SJSA1 (cell line): ENCODE results near the gene SNTG2. TPM values are rescaled to one million over a fixed set of nuclear protein-coding genes. Genes with fewer than 3 reads are reported as not detected.
"Not testable (repeated sequence)": the region's sequence is repeated elsewhere in the genome, so short reads cannot be mapped to it uniquely, and the experiment has no call there.

Source experiments
- DNase-seq, 2 experiments: peaks; one replicate each; pipeline ENCODE4 v3.0.0-alpha.2; 2015 to 2020; ENCODE audit warnings: low spot score in 2 of 2, low read depth in 1 of 2
- H3K27ac ChIP-seq: fragments of 250-450 bp; sonication (Bioruptor Pico); 2 replicates; pipeline ENCODE4 v1.5.1; 2020; ENCODE audit warnings: mild to moderate bottlenecking, moderate library complexity
- H3K27me3 ChIP-seq: fragments of 250-450 bp; sonication (Bioruptor Pico); replicated peaks from 2 replicates; pipeline ENCODE4 v1.5.1; 2020; ENCODE audit warnings: mild to moderate bottlenecking, moderate library complexity
- H3K36me3 ChIP-seq: fragments of 250-450 bp; sonication (Bioruptor Pico); 2 replicates; pipeline ENCODE4 v1.5.1; 2020; ENCODE audit warnings: mild to moderate bottlenecking
- H3K4me1 ChIP-seq: fragments of 250-450 bp; sonication (Bioruptor Pico); replicated peaks from 2 replicates; pipeline ENCODE4 v1.6.1; 2021; ENCODE audit warnings: mild to moderate bottlenecking
- H3K4me3 ChIP-seq: fragments of 250-450 bp; sonication (Bioruptor Pico); 2 replicates; pipeline ENCODE4 v1.5.1; 2020; ENCODE audit warnings: mild to moderate bottlenecking
- H3K9me3 ChIP-seq: fragments of 250-450 bp; sonication (Bioruptor Pico); replicated peaks from 2 replicates; pipeline ENCODE4 v1.5.1; 2020; ENCODE audit warnings: mild to moderate bottlenecking
- total RNA-seq: library from RNA; depleted of rRNA; stranded (reverse); fragments of >200 nt; shearing (Covaris generic); gene quantifications from 2 replicates; pipeline ENCODE4 v1.2.3, GENCODE V29; 2014

SNTG2 gene
- total RNA-seq, 1 experiment from 2014 or later = 8.7 TPM

GRCh38 chr2:1366546-1367134 is 416.0 kb downstream of the SNTG2 start:
- no peaks in the 10 kb centered on the region for H3K27me3 ChIP-seq
- no peaks in the 10 kb centered on the region for H3K36me3 ChIP-seq
- DNase-seq = no peak
- no peaks in the 10 kb centered on the region for H3K4me1 ChIP-seq
- H3K9me3 ChIP-seq = no peaks in the 10 kb centered on the region
- no peak overlapping the region for H3K27ac ChIP-seq
- H3K4me3 ChIP-seq = no peak overlapping the region

GRCh38 chr2:1367601-1368000 is 417.0 kb downstream of the SNTG2 start:
- Histone ChIP-seq H3K27ac (no peak overlapping the region), H3K4me1 (no peaks in the 10 kb centered on the region), H3K9me3 (no peaks in the 10 kb centered on the region), H3K4me3 (no peak overlapping the region), H3K27me3 (no peaks in the 10 kb centered on the region), H3K36me3 (no peaks in the 10 kb centered on the region)
- DNase-seq = no peak

- Histone ChIP-seq H3K27ac (no peak overlapping the region), H3K4me3 (no peak overlapping the region), H3K36me3 (no peaks in the 10 kb centered on the region), H3K4me1 (no peaks in the 10 kb centered on the region), H3K27me3 (no peaks in the 10 kb centered on the region), H3K9me3 (no peaks in the 10 kb centered on the region)
- no peak for DNase-seq
Measured at GRCh38 chr2:1369905-1370304, 419.3 kb downstream of the SNTG2 start.

GRCh38 chr2:1370461-1370860 is 419.8 kb downstream of the SNTG2 start:
- Histone ChIP-seq H3K36me3 (no peaks in the 10 kb centered on the region), H3K27me3 (no peaks in the 10 kb centered on the region), H3K9me3 (no peaks in the 10 kb centered on the region), H3K4me3 (no peak overlapping the region), H3K4me1 (no peaks in the 10 kb centered on the region), H3K27ac (no peak overlapping the region)
- no peak for DNase-seq

- no peaks in the 10 kb centered on the region for H3K36me3 ChIP-seq
- no peaks in the 10 kb centered on the region for H3K9me3 ChIP-seq
- H3K27me3 ChIP-seq = no peaks in the 10 kb centered on the region
- no peak for DNase-seq
- H3K27ac ChIP-seq = no peak overlapping the region
- H3K4me3 ChIP-seq = no peak overlapping the region
- no peaks in the 10 kb centered on the region for H3K4me1 ChIP-seq
Measured at GRCh38 chr2:1371082-1371481, 420.4 kb downstream of the SNTG2 start.

- Histone ChIP-seq H3K36me3 (no peaks in the 10 kb centered on the region), H3K4me3 (no peak overlapping the region), H3K27ac (no peak overlapping the region), H3K9me3 (no peaks in the 10 kb centered on the region), H3K4me1 (no peaks in the 10 kb centered on the region), H3K27me3 (no peaks in the 10 kb centered on the region; the same call in 1 of the 2 replicates)
- no peak for DNase-seq
Measured at GRCh38 chr2:1373830-1374229, 423.2 kb downstream of the SNTG2 start.

- no peaks in the 10 kb centered on the region for H3K9me3 ChIP-seq
- DNase-seq = no peak
- no peaks in the 10 kb centered on the region for H3K36me3 ChIP-seq
- no peaks in the 10 kb centered on the region; the same call in 1 of the 2 replicates for H3K27me3 ChIP-seq
- no peak overlapping the region for H3K27ac ChIP-seq
- H3K4me3 ChIP-seq = no peak overlapping the region
- no peaks in the 10 kb centered on the region for H3K4me1 ChIP-seq
Measured at GRCh38 chr2:1374287-1374686, 423.6 kb downstream of the SNTG2 start.

GRCh38 chr2:1375794-1376193 is 425.1 kb downstream of the SNTG2 start:
- Histone ChIP-seq H3K9me3 (no peaks in the 10 kb centered on the region), H3K27me3 (no peaks in the 10 kb centered on the region; the same call in 1 of the 2 replicates), H3K27ac (no peak overlapping the region), H3K4me3 (no peak overlapping the region), H3K4me1 (no peaks in the 10 kb centered on the region), H3K36me3 (no peaks in the 10 kb centered on the region)
- DNase-seq = no peak

- no peak for DNase-seq
- Histone ChIP-seq H3K4me3 (no peak overlapping the region), H3K27ac (no peak overlapping the region), H3K9me3 (no peaks in the 10 kb centered on the region), H3K27me3 (no peaks in the 10 kb centered on the region; the same call in 1 of the 2 replicates), H3K36me3 (no peaks in the 10 kb centered on the region), H3K4me1 (no peaks in the 10 kb centered on the region)
Measured at GRCh38 chr2:1377473-1377872, 426.8 kb downstream of the SNTG2 start.

GRCh38 chr2:1378456-1379150 is 428.0 kb downstream of the SNTG2 start:
- Histone ChIP-seq H3K27me3 (no peaks in the 10 kb centered on the region; the same call in 1 of the 2 replicates), H3K36me3 (no peaks in the 10 kb centered on the region), H3K4me1 (no peaks in the 10 kb centered on the region), H3K27ac (no peak overlapping the region), H3K9me3 (no peaks in the 10 kb centered on the region), H3K4me3 (no peak overlapping the region)
- DNase-seq = no peak

GRCh38 chr2:1381644-1382043 is 431.0 kb downstream of the SNTG2 start:
- Histone ChIP-seq H3K27ac (no peak overlapping the region), H3K4me1 (no peaks in the 10 kb centered on the region), H3K9me3 (no peaks in the 10 kb centered on the region), H3K4me3 (no peak overlapping the region), H3K36me3 (no peaks in the 10 kb centered on the region), H3K27me3 (no peaks in the 10 kb centered on the region; the same call in 1 of the 2 replicates)
- DNase-seq = no peak

GRCh38 chr2:1387954-1388725 is 437.5 kb downstream of the SNTG2 start:
- not testable (repeated sequence) for H3K27me3 ChIP-seq, DNase-seq, H3K36me3 ChIP-seq, H3K27ac ChIP-seq, H3K4me3 ChIP-seq, H3K9me3 ChIP-seq, H3K4me1 ChIP-seq

GRCh38 chr2:1390118-1390517 is 439.5 kb downstream of the SNTG2 start:
- H3K4me1 ChIP-seq, H3K4me3 ChIP-seq, H3K9me3 ChIP-seq, H3K36me3 ChIP-seq, H3K27ac ChIP-seq, DNase-seq, H3K27me3 ChIP-seq: not testable (repeated sequence)

GRCh38 chr2:1393321-1393720 is 442.7 kb downstream of the SNTG2 start:
- DNase-seq = no peak
- Histone ChIP-seq H3K27ac (no peak overlapping the region), H3K9me3 (no peaks in the 10 kb centered on the region), H3K27me3 (peaks cover 8% of the 10 kb centered on the region; the same call in 1 of the 2 replicates), H3K36me3 (no peaks in the 10 kb centered on the region), H3K4me1 (0 out of 2 replicates have a peak, but pooled peaks cover 2% of the 10 kb centered on the region), H3K4me3 (no peak overlapping the region)
